Activated CD4-positive, alpha-beta T cell treated with anti-CD3 and anti-CD28 coated beads, Interleukin-2, Interleukin-4, amounts not matched to agents 100 ng/mL and 50 ng/mL, durations not matched to agents 16 hours and 8 hours (primary cell): ENCODE results near the gene CENPVL2.
A peak's percentile ranks its signal among the peaks of the same experiment; 100 is the strongest.
"Not testable (repeated sequence)": the region's sequence is repeated elsewhere in the genome, so short reads cannot be mapped to it uniquely, and the experiment has no call there.

Experiments
- DNase-seq: peaks from one replicate; pipeline ENCODE4 v3.0.0-alpha.2; 2020; ENCODE audit warnings: low spot score

CENPVL2 gene

GRCh38 chrX:51682720-51683062 is at the start of gene CENPVL2:
TSS of gene CENPVL2 (minus strand) at chrX:51682831. CDS start at chrX:51682831, 0 bp downstream.
- not testable (repeated sequence) for DNase-seq

- no peak for DNase-seq
Observed at GRCh38 chrX:51728202-51728601, 45.6 kb upstream of the CENPVL2 start.

- not testable (repeated sequence) for DNase-seq
Observed at GRCh38 chrX:51712943-51713647, 30.5 kb upstream of the CENPVL2 start.

- not testable (repeated sequence) for DNase-seq
Observed at GRCh38 chrX:51710277-51711164, 27.9 kb upstream of the CENPVL2 start, which contains the start of gene CENPVL1. TSS of gene CENPVL1 (plus strand) at chrX:51710512. CDS start at chrX:51710512, 0 bp downstream.

GRCh38 chrX:51697397-51697796 is 14.8 kb upstream of the CENPVL2 start:
- DNase-seq, result no peak

- no peak for DNase-seq
Observed at GRCh38 chrX:51694254-51694653, 11.6 kb upstream of the CENPVL2 start.

- DNase-seq, result not testable (repeated sequence)
Observed at GRCh38 chrX:51681808-51682719, 567 bp downstream of the CENPVL2 start.

GRCh38 chrX:51679689-51680433 is 2.8 kb downstream of the CENPVL2 start:
- not testable (repeated sequence) for DNase-seq

- DNase-seq, result peak; percentile 6
Observed at GRCh38 chrX:51665981-51666380, 16.6 kb downstream of the CENPVL2 start.

- no peak for DNase-seq
Observed at GRCh38 chrX:51643377-51643776, 39.3 kb downstream of the CENPVL2 start.

- DNase-seq, result peak; percentile 28
Observed at GRCh38 chrX:51641421-51642021, 41.1 kb downstream of the CENPVL2 start.

- DNase-seq, result not testable (repeated sequence)
Observed at GRCh38 chrX:51636511-51636910, 46.1 kb downstream of the CENPVL2 start.
